H9 (cell line): ENCODE measurements around the gene URI1. TPM values are rescaled to one million over a fixed set of nuclear protein-coding genes. Genes with fewer than 3 reads are reported as not detected.
A peak's percentile ranks its signal among the peaks of the same experiment; 100 is the strongest.

ENCODE experiments used
- DNase-seq: peaks from one replicate; pipeline ENCODE4 v3.0.0-alpha.2; 2017
- H2AFZ ChIP-seq: one replicate; pipeline ENCODE4 v1.6.1; 2013; ENCODE audit warnings: mild to moderate bottlenecking, low read length, control low read depth, moderate library complexity
- H2AK5ac ChIP-seq: 2 replicates; pipeline ENCODE4 v1.6.1; 2013; ENCODE audit warnings: low read length, control low read depth, mixed read lengths; ENCODE audit not compliant: insufficient read length
- H2BK120ac ChIP-seq: one replicate; pipeline ENCODE4 v1.6.1; 2013; ENCODE audit warnings: low read depth, mild to moderate bottlenecking, low read length, control low read depth, inconsistent platforms; ENCODE audit not compliant: poor library complexity, severe bottlenecking
- H2BK12ac ChIP-seq: 2 replicates; pipeline ENCODE4 v1.6.1; 2013; ENCODE audit warnings: low read length, control low read depth, mixed read lengths, low read depth; ENCODE audit not compliant: insufficient read length
- H2BK15ac ChIP-seq: 2 replicates; pipeline ENCODE4 v1.6.1; 2013; ENCODE audit warnings: low read depth, low read length, control low read depth
- H2BK20ac ChIP-seq: one replicate; pipeline ENCODE4 v1.6.1; 2013; ENCODE audit warnings: low read depth, mild to moderate bottlenecking, low read length, control low read depth, inconsistent platforms; ENCODE audit not compliant: poor library complexity, severe bottlenecking
- H2BK5ac ChIP-seq: 2 replicates; pipeline ENCODE4 v1.6.1; 2013; ENCODE audit warnings: low read length, control low read depth, mixed read lengths; ENCODE audit not compliant: insufficient read length
- H3K14ac ChIP-seq: 2 replicates; pipeline ENCODE4 v1.6.1; 2013; ENCODE audit warnings: low read length, control low read depth; ENCODE audit not compliant: insufficient read depth
- H3K18ac ChIP-seq: 2 replicates; pipeline ENCODE4 v1.6.1; 2013; ENCODE audit warnings: low read depth, mild to moderate bottlenecking, mixed read lengths, low read length, control low read depth; ENCODE audit not compliant: insufficient read length
- H3K23ac ChIP-seq: 2 replicates; pipeline ENCODE4 v1.6.1; 2013; ENCODE audit warnings: low read length, control low read depth, mixed read lengths, low read depth; ENCODE audit not compliant: insufficient read length
- H3K23me2 ChIP-seq: 2 replicates; pipeline ENCODE4 v1.6.1; 2013; ENCODE audit warnings: low read depth, mild to moderate bottlenecking, mixed read lengths, low read length, control low read depth; ENCODE audit not compliant: insufficient read length, poor library complexity, severe bottlenecking
- H3K27ac ChIP-seq: 2 replicates; pipeline ENCODE4 v1.5.1; 2013; ENCODE audit warnings: low read length, control low read depth, mixed read lengths, low read depth; ENCODE audit not compliant: insufficient read length
- H3K27me3 ChIP-seq: 2 replicates; pipeline ENCODE4 v1.6.1; 2013; ENCODE audit warnings: low read length, control low read depth, inconsistent platforms; ENCODE audit not compliant: insufficient read depth
- H3K4ac ChIP-seq: 2 replicates; pipeline ENCODE4 v1.6.1; 2013; ENCODE audit warnings: low read depth, mild to moderate bottlenecking, control low read depth, inconsistent platforms, low read length, moderate library complexity
- H3K4me1 ChIP-seq: 2 replicates; pipeline ENCODE4 v1.6.1; 2013; ENCODE audit warnings: low read length, control low read depth, inconsistent platforms; ENCODE audit not compliant: insufficient read depth
- H3K4me2 ChIP-seq: 2 replicates; pipeline ENCODE4 v1.6.1; 2013; ENCODE audit warnings: low read length, control low read depth, mixed read lengths; ENCODE audit not compliant: insufficient read length, insufficient read depth
- H3K56ac ChIP-seq: 2 replicates; pipeline ENCODE4 v1.6.1; 2013; ENCODE audit warnings: low read depth, mild to moderate bottlenecking, mixed read lengths, low read length, control low read depth; ENCODE audit not compliant: insufficient read length
- H3K79me1 ChIP-seq: 2 replicates; pipeline ENCODE4 v1.6.1; 2013; ENCODE audit warnings: low read depth, mild to moderate bottlenecking, moderate library complexity, low read length, control low read depth, inconsistent platforms; ENCODE audit not compliant: insufficient read depth, poor library complexity, severe bottlenecking
- H3K79me2 ChIP-seq: 2 replicates; pipeline ENCODE4 v1.6.1; 2013; ENCODE audit warnings: low read length, control low read depth, inconsistent platforms; ENCODE audit not compliant: insufficient read depth
- H3K9ac ChIP-seq: 2 replicates; pipeline ENCODE4 v1.6.1; 2013; ENCODE audit warnings: low read length, control low read depth, mixed read lengths; ENCODE audit not compliant: insufficient read length; ENCODE audit errors: extremely low read depth
- H3K9me3 ChIP-seq: one replicate; pipeline ENCODE4 v1.6.1; 2013; ENCODE audit warnings: low read depth, low read length, inconsistent platforms; ENCODE audit not compliant: control insufficient read depth
- H3T11ph ChIP-seq: one replicate; pipeline ENCODE4 v1.6.1; 2013; ENCODE audit warnings: mild to moderate bottlenecking, low read length, control low read depth, inconsistent platforms
- H4K20me1 ChIP-seq: one replicate; pipeline ENCODE4 v1.6.1; 2013; ENCODE audit not compliant: control insufficient read depth, insufficient read length, insufficient read depth
- H4K5ac ChIP-seq: 2 replicates; pipeline ENCODE4 v1.6.1; 2013; ENCODE audit warnings: low read depth, mild to moderate bottlenecking, mixed read lengths, low read length, control low read depth; ENCODE audit not compliant: insufficient read length
- H4K8ac ChIP-seq: replicated peaks from 2 replicates; pipeline ENCODE4 v1.6.1; 2013; ENCODE audit warnings: low read length, control low read depth, mixed read lengths, low read depth; ENCODE audit not compliant: insufficient read length
- H4K91ac ChIP-seq: 2 replicates; pipeline ENCODE4 v1.6.1; 2013; ENCODE audit warnings: low read depth, mild to moderate bottlenecking, moderate library complexity, mixed read lengths, low read length, control low read depth; ENCODE audit not compliant: insufficient read length
- H3K27ac Mint-ChIP-seq, 3 experiments: 2 replicates in 2 of 3; 3 replicates in 1 of 3; pipeline ENCODE4 v1.8.0; 2020 to 2021; ENCODE audit warnings: mixed read lengths in 3 of 3, mild to moderate bottlenecking in 1 of 3, moderate library complexity in 1 of 3
- H3K27me3 Mint-ChIP-seq: 2 replicates; pipeline ENCODE4 v1.8.0; 2021; ENCODE audit warnings: low read depth, mild to moderate bottlenecking, moderate library complexity, mixed read lengths
- H3K36me3 Mint-ChIP-seq, 3 experiments: 2 replicates in 2 of 3; 3 replicates in 1 of 3; pipeline ENCODE4 v1.8.0; 2020 to 2021; ENCODE audit warnings: low read depth in 3 of 3, mixed read lengths in 3 of 3; ENCODE audit not compliant: insufficient read depth in 1 of 3
- H3K4me1 Mint-ChIP-seq, 2 experiments: 2 replicates each; pipeline ENCODE4 v1.8.0; 2020; ENCODE audit warnings: mixed read lengths in 2 of 2
- H3K4me3 Mint-ChIP-seq, 2 experiments: 2 replicates in 1 of 2; 3 replicates in 1 of 2; pipeline ENCODE4 v1.8.0; 2020 to 2021; ENCODE audit warnings: mild to moderate bottlenecking in 2 of 2, mixed read lengths in 2 of 2, moderate library complexity in 1 of 2
- H3K9me3 Mint-ChIP-seq, 2 experiments: 2 replicates in 1 of 2; 3 replicates in 1 of 2; pipeline ENCODE4 v1.8.0; 2020; ENCODE audit warnings: mild to moderate bottlenecking in 2 of 2, mixed read lengths in 2 of 2, moderate library complexity in 1 of 2
- WGBS: extraction: QIAGEN DNeasy Blood & Tissue Kit; methylation state at CpG from one replicate; pipeline ENCODE4 v1.1.7; 2013; ENCODE audit warnings: missing lambda C conversion rate, low lambda C conversion rate, mixed read lengths; ENCODE audit not compliant: insufficient read length; ENCODE audit errors: extremely low coverage; 5-methylcytosine and 5-hydroxymethylcytosine counted together
- total RNA-seq: library from RNA; stranded (reverse); gene quantifications from 2 replicates; pipeline ENCODE4 v1.2.1, GENCODE V29; 2021
- TF ChIP-seq, protein P1 (sequence below): fragments of 200-600 bp; sonication (generic); conservative IDR thresholded peaks from 3 replicates; pipeline ENCODE4 v1.8.0; 2021; ENCODE audit warnings: antibody characterized with exemption, mild to moderate bottlenecking

URI1 gene
- total RNA-seq, 1 experiment from 2014 or later, result 54.3 TPM

DNA sequence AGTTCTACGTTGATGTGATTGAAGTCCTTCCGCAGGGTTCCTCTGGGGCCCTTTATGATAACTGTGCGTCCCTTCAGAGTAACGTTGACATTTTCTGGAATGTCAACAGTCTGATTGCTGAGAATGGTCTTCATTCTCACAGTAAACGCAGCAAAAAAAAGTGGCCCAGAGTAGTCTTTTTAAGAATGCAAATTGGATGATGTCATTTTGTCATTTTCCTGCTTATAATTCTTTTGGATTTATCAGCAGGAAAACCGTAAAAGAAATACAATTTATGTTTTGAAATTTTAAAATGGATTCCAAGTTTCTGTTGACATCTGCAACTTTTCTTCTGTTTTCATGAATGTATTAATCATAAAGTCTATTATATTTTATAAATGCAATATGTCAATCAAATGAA, 14.8 kb downstream of the URI1 start:
- Histone ChIP-seq H3K9ac (no peak overlapping the region), H2AFZ (no peak overlapping the region), H3K79me1 (peaks cover 2% of the 10 kb centered on the region), H3K27ac (no peak overlapping the region), H3T11ph (no peak overlapping the region), H4K20me1 (no peaks in the 10 kb centered on the region), H3K56ac (no peak overlapping the region), H2BK15ac (no peak overlapping the region), H3K18ac (no peak overlapping the region), H4K5ac (no peak overlapping the region), H3K23ac (no peak overlapping the region), H3K23me2 (no peaks in the 10 kb centered on the region), H3K4me1 (no peaks in the 10 kb centered on the region), H3K4ac (no peak overlapping the region), H2BK12ac (no peak overlapping the region), H3K14ac (no peak overlapping the region), H4K8ac (no peak overlapping the region), H2BK20ac (no peak overlapping the region), H3K4me2 (no peak overlapping the region), H2AK5ac (no peak overlapping the region), H3K27me3 (no peaks in the 10 kb centered on the region), H2BK120ac (no peak overlapping the region), H3K79me2 (peaks cover 9% of the 10 kb centered on the region; the same call in 1 of the 2 replicates), H2BK5ac (no peak overlapping the region), H3K9me3 (no peaks in the 10 kb centered on the region), H4K91ac (no peak overlapping the region)
- no peak overlapping the region for H3K4me3 Mint-ChIP-seq
- H3K27ac Mint-ChIP-seq, result peak overlapping the region in 2 of 3 experiments; percentile 11 to 59; a peak in 1 of 7 replicates
- no CpG with 5 or more reads among the region's 6 CpGs for whole genome bisulfite sequencing
- DNase-seq, result no peak
- TF ChIP-seq, protein P1, sequence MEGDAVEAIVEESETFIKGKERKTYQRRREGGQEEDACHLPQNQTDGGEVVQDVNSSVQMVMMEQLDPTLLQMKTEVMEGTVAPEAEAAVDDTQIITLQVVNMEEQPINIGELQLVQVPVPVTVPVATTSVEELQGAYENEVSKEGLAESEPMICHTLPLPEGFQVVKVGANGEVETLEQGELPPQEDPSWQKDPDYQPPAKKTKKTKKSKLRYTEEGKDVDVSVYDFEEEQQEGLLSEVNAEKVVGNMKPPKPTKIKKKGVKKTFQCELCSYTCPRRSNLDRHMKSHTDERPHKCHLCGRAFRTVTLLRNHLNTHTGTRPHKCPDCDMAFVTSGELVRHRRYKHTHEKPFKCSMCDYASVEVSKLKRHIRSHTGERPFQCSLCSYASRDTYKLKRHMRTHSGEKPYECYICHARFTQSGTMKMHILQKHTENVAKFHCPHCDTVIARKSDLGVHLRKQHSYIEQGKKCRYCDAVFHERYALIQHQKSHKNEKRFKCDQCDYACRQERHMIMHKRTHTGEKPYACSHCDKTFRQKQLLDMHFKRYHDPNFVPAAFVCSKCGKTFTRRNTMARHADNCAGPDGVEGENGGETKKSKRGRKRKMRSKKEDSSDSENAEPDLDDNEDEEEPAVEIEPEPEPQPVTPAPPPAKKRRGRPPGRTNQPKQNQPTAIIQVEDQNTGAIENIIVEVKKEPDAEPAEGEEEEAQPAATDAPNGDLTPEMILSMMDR, result no peak
- peaks cover 2 to 4% (median 3%) of the 10 kb centered on the region in 3 experiments; a peak in 4 of 7 replicates for H3K36me3 Mint-ChIP-seq
- peaks cover 6 to 12% of the 10 kb centered on the region in 2 experiments for H3K4me1 Mint-ChIP-seq
- no peaks in the 10 kb centered on the region for H3K27me3 Mint-ChIP-seq
- H3K9me3 Mint-ChIP-seq, result no peaks in the 10 kb centered on the region
